Nephron progenitor cell (in vitro differentiated cells): ENCODE results near the gene TNP1.

Experiments used
- DNase-seq: peaks from one replicate; pipeline ENCODE4 v3.0.0; 2021
- H3K27ac Mint-ChIP-seq: 2 replicates; pipeline ENCODE4 v1.8.0; 2021; ENCODE audit warnings: mild to moderate bottlenecking, moderate library complexity, mixed read lengths
- H3K27me3 Mint-ChIP-seq: 2 replicates; pipeline ENCODE4 v1.8.0; 2021; ENCODE audit warnings: mild to moderate bottlenecking, low read depth, mixed read lengths; ENCODE audit not compliant: poor library complexity
- H3K36me3 Mint-ChIP-seq: 2 replicates; pipeline ENCODE4 v1.8.0; 2021; ENCODE audit warnings: low read depth, mixed read lengths
- H3K4me1 Mint-ChIP-seq: 2 replicates; pipeline ENCODE4 v1.8.0; 2021; ENCODE audit warnings: mixed read lengths
- H3K4me3 Mint-ChIP-seq: 2 replicates; pipeline ENCODE4 v1.8.0; 2021; ENCODE audit warnings: mild to moderate bottlenecking, moderate library complexity, mixed read lengths
- H3K9me3 Mint-ChIP-seq: 2 replicates; pipeline ENCODE4 v1.8.0; 2021; ENCODE audit warnings: mild to moderate bottlenecking, moderate library complexity, mixed read lengths
- TF ChIP-seq, protein P1 (sequence below): fragments of 200-600 bp; sonication (generic); IDR thresholded peaks from 2 replicates; pipeline ENCODE4 v1.5.0; 2021; ENCODE audit warnings: antibody characterized with exemption

Gene TNP1

DNA sequence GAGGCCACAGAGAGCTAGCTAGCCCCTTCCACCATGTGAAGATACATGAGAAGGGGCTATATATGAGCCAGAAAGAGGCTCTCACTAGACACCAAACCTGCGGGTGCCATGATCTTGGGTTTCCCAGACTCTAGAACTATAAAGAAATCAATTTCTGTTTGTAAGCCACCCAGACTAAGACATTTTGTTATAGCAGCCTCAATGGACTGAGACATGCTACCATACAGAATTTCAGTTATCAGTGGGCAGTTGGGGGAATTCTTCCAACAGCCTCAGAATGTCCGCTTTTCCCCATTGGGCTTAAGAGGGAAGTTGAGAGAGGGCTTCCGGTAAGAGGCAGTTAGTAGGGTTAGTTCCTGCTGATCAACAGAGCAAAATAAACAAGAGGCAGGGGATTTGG lies 39.2 kb downstream of the TNP1 start:
- TF ChIP-seq, protein P1, sequence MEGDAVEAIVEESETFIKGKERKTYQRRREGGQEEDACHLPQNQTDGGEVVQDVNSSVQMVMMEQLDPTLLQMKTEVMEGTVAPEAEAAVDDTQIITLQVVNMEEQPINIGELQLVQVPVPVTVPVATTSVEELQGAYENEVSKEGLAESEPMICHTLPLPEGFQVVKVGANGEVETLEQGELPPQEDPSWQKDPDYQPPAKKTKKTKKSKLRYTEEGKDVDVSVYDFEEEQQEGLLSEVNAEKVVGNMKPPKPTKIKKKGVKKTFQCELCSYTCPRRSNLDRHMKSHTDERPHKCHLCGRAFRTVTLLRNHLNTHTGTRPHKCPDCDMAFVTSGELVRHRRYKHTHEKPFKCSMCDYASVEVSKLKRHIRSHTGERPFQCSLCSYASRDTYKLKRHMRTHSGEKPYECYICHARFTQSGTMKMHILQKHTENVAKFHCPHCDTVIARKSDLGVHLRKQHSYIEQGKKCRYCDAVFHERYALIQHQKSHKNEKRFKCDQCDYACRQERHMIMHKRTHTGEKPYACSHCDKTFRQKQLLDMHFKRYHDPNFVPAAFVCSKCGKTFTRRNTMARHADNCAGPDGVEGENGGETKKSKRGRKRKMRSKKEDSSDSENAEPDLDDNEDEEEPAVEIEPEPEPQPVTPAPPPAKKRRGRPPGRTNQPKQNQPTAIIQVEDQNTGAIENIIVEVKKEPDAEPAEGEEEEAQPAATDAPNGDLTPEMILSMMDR: no peak
- Mint-ChIP-seq H3K27ac (peak overlapping the region; percentile 13), H3K4me3 (no peak overlapping the region), H3K27me3 (no peaks in the 10 kb centered on the region), H3K36me3 (no peaks in the 10 kb centered on the region), H3K4me1 (no peaks in the 10 kb centered on the region), H3K9me3 (no peaks in the 10 kb centered on the region)
- DNase-seq: no peak

DNA sequence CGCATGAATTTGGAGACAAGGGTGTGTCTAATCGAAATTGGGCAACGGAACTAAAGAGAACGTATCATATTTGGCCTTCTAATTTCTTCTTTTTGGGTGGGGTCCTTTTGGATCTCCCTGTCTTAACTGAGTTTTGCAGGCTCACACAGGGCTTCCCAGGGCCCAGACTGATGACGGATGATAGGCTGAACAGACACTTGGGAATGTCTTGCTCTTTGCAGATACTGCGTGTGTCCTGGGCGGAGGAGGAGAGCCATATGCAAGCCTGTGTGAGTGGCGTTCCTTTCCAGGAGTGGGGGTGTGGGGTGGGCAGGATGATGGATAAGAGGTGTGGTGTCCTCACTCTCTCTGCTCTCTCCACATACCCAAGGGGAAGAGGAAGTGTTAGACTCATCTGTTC lies 40.1 kb downstream of the TNP1 start:
- no peaks in the 10 kb centered on the region for H3K4me1 Mint-ChIP-seq
- peaks cover under 1% of the 10 kb centered on the region for H3K27me3 Mint-ChIP-seq
- no peak for DNase-seq
- H3K36me3 Mint-ChIP-seq: no peaks in the 10 kb centered on the region
- H3K27ac Mint-ChIP-seq: no peak overlapping the region
- TF ChIP-seq, protein P1: no peak
- H3K4me3 Mint-ChIP-seq: no peak overlapping the region
- H3K9me3 Mint-ChIP-seq: no peaks in the 10 kb centered on the region

DNA sequence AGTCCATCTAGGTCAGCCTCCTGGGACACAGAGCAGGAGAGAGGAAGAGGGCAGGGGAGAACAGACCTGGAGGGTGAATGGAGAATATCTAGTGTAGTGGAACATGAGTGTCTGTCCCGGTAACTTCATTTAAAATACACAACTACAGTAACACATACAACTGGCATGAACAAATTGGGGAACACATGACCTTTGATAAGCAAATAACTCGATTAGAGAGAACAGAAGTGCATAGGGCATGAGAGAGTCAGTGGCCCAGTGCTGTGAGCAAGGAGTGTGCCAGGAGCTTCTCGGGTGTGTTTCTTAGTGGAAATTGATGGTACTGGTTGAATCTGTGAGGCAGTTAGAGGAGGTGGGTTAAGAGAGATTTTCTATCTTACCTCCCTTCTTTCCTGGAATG lies 40.8 kb downstream of the TNP1 start:
- Mint-ChIP-seq H3K9me3 (no peaks in the 10 kb centered on the region), H3K4me1 (no peaks in the 10 kb centered on the region), H3K27ac (no peak overlapping the region), H3K27me3 (peaks cover 4% of the 10 kb centered on the region), H3K4me3 (no peak overlapping the region), H3K36me3 (no peaks in the 10 kb centered on the region)
- TF ChIP-seq, protein P1: no peak
- DNase-seq: no peak

DNA sequence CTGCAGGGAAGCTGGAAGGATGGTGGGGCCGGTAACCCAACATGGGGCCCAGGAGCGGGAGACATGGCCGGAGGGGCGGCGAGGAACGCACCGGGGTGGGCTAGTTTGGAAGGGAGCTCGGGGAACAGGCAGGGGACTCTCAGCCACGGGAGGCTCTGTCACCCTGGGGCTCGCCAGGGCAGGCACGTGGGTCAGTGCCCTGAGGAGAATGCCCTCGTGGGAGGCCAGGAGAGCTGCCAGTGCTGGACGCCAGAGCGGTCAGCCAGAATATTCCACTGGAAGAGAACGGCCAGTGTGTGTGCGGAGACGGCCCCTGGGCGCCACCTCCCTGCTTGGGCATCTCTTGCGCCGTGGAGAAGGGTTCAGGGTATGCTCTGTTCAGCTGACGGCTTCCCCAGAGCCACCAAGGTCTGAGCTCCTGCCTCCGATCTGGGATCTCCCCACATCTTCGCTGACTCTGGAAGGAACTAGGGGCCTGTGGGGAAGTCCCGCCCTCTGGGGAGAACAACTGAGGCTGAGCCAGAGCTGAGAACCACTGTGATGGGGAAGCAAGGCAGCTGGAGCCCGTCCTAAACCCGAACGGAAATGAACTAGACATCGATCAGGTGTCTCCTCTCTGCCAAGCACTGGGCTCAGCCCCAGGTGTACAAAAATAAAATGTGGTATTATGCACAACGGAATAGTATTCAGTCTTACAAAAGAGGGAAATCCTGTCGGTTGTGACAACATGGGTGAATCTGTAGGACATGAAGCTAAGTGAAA lies 49.3 kb downstream of the TNP1 start:
- Mint-ChIP-seq H3K27me3 (peaks cover 4% of the 10 kb centered on the region), H3K9me3 (no peaks in the 10 kb centered on the region), H3K4me3 (no peak overlapping the region), H3K4me1 (no peaks in the 10 kb centered on the region), H3K36me3 (no peaks in the 10 kb centered on the region), H3K27ac (no peak overlapping the region)
- TF ChIP-seq, protein P1: no peak
- DNase-seq: no peak
